Stimulated activated CD8-positive, alpha-beta memory T cell treated with anti-CD3 and anti-CD28 coated beads, Interleukin-7, amount 100 ng/mL, for 4 hours (primary cell): Measurements from ENCODE around the gene GAGE1.
"Not testable (repeated sequence)": the region's sequence is repeated elsewhere in the genome, so short reads cannot be mapped to it uniquely, and the experiment has no call there.

Experiments
- DNase-seq, 2 donors: peaks; one replicate each; pipeline ENCODE4 v3.0.0-alpha.2; 2020; ENCODE audit warnings: low read depth in 2 of 2

Gene GAGE1, protein sequence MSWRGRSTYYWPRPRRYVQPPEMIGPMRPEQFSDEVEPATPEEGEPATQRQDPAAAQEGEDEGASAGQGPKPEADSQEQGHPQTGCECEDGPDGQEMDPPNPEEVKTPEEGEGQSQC

DNA sequence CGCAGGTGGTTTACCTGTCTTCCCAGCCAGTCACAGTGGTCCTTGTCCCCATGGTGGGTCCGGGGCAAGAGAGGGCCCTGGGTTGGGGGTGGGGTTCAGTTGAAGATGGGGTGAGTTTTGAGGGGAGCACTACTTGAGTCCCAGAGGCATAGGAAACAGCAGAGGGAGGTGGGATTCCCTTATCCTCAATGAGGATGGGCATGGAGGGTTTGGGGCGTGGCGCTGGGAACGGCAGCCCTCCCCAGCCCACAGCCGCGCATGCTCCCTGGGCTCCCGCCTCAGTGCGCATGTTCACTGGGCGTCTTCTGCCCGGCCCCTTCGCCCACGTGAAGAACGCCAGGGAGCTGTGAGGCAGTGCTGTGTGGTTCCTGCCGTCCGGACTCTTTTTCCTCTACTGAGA, at the start of gene GAGE1:
GAGE1 (plus strand) TSS at position 301 of the 400 bp plus-strand sequence. CDS start 1,155 bp downstream, outside the sequence.
- DNase-seq, result not testable (repeated sequence)

DNA sequence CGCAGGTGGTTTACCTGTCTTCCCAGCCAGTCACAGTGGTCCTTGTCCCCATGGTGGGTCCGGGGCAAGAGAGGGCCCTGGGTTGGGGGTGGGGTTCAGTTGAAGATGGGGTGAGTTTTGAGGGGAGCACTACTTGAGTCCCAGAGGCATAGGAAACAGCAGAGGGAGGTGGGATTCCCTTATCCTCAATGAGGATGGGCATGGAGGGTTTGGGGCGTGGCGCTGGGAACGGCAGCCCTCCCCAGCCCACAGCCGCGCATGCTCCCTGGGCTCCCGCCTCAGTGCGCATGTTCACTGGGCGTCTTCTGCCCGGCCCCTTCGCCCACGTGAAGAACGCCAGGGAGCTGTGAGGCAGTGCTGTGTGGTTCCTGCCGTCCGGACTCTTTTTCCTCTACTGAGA, 47.8 kb upstream of the GAGE1 start, which contains the start of gene GAGE12E:
GAGE12E (plus strand) TSS at position 301 of the 400 bp plus-strand sequence. CDS start 1,155 bp downstream, outside the sequence.
- DNase-seq, result not testable (repeated sequence)

DNA sequence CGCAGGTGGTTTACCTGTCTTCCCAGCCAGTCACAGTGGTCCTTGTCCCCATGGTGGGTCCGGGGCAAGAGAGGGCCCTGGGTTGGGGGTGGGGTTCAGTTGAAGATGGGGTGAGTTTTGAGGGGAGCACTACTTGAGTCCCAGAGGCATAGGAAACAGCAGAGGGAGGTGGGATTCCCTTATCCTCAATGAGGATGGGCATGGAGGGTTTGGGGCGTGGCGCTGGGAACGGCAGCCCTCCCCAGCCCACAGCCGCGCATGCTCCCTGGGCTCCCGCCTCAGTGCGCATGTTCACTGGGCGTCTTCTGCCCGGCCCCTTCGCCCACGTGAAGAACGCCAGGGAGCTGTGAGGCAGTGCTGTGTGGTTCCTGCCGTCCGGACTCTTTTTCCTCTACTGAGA, 38.3 kb upstream of the GAGE1 start, which contains the start of gene GAGE12F:
GAGE12F (plus strand) TSS at position 301 of the 400 bp plus-strand sequence. CDS start 1,155 bp downstream, outside the sequence.
- DNase-seq, result not testable (repeated sequence)

DNA sequence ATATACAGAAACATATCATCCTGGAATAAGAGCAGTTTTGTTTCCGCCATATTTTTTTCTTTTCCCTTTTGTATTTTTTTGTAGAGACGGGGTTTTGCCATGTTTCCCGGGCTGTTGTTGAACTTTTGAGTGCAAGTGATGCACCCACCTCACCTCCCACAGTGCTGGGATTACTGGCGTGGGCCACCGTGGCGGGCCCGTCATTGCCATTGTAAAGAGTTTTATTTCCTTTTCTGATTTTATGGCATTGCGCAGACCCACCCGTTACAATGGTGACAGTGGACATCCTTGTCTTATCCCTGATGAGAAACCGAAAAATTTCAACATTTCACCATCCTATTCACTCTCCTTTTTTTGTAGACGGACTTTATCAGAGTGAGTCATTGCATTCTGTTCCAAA, 30.1 kb upstream of the GAGE1 start:
- not testable (repeated sequence) for DNase-seq

DNA sequence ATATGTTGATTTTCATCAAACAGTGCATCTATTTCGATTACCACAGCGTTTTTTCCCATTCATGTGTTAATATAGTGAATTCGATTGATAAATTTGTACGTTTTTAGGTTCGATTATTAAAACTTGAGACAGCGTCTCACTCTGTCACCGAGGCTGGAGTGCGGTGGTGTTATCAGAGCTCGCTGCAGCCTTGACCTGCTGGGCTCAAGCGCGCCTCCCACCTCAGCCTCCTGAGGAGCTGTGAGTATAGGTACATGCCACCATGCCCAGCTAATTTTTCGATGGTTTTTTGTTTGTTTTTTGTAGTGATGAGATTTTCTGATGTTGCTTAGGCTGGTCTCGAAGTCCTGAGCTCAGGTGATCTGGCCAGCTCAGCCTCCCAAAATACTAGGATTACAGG, 29.7 kb upstream of the GAGE1 start:
- not testable (repeated sequence) for DNase-seq

DNA sequence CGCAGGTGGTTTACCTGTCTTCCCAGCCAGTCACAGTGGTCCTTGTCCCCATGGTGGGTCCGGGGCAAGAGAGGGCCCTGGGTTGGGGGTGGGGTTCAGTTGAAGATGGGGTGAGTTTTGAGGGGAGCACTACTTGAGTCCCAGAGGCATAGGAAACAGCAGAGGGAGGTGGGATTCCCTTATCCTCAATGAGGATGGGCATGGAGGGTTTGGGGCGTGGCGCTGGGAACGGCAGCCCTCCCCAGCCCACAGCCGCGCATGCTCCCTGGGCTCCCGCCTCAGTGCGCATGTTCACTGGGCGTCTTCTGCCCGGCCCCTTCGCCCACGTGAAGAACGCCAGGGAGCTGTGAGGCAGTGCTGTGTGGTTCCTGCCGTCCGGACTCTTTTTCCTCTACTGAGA, 28.7 kb upstream of the GAGE1 start, which contains the start of gene GAGE12G:
GAGE12G (plus strand) TSS at position 301 of the 400 bp plus-strand sequence. CDS start 1,155 bp downstream, outside the sequence.
- DNase-seq, result not testable (repeated sequence)

DNA sequence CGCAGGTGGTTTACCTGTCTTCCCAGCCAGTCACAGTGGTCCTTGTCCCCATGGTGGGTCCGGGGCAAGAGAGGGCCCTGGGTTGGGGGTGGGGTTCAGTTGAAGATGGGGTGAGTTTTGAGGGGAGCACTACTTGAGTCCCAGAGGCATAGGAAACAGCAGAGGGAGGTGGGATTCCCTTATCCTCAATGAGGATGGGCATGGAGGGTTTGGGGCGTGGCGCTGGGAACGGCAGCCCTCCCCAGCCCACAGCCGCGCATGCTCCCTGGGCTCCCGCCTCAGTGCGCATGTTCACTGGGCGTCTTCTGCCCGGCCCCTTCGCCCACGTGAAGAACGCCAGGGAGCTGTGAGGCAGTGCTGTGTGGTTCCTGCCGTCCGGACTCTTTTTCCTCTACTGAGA, 19.2 kb upstream of the GAGE1 start, which contains the start of gene GAGE12H:
GAGE12H (plus strand) TSS at position 301 of the 400 bp plus-strand sequence. CDS start 1,155 bp downstream, outside the sequence.
- not testable (repeated sequence) for DNase-seq

DNA sequence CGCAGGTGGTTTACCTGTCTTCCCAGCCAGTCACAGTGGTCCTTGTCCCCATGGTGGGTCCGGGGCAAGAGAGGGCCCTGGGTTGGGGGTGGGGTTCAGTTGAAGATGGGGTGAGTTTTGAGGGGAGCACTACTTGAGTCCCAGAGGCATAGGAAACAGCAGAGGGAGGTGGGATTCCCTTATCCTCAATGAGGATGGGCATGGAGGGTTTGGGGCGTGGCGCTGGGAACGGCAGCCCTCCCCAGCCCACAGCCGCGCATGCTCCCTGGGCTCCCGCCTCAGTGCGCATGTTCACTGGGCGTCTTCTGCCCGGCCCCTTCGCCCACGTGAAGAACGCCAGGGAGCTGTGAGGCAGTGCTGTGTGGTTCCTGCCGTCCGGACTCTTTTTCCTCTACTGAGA, 9.6 kb upstream of the GAGE1 start, which contains the start of gene GAGE2A:
GAGE2A (plus strand) TSS at position 301 of the 400 bp plus-strand sequence. CDS start 1,155 bp downstream, outside the sequence.
- not testable (repeated sequence) for DNase-seq

DNA sequence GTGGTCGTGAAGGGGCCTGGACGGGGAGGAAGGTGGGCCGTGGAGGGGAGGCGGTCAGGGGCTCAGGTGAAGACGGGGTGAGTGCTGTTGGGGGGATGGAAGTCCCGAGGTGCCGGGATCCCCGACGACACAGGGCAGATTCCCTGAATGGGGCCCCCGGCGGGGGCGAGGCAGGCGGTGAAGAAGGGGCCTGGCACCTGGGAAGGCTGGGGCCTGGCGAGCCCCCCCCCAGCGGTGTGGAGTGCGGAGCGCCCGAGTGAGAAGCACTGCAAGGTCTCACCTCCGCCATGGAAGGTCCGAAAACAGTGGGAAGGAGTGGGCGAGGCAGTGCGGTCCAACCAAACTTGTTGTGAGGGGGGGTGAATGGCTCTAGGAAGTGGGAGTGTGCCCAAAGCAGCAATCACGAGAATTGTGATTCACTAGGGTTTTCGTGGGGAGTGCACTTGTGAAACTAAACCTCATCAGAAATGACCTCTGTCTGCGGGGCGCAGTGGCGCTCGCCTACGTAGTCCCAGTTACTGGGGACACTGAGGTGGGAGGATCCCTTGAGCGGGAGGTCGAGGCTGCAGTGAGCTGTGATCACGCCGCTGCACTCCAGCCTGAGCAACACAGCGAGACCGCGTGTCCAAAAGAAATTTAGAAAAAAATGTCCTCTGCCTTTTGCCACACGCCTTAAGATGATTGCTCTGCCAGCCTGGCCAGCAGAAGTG, 8.9 kb upstream of the GAGE1 start:
- DNase-seq, result not testable (repeated sequence)

DNA sequence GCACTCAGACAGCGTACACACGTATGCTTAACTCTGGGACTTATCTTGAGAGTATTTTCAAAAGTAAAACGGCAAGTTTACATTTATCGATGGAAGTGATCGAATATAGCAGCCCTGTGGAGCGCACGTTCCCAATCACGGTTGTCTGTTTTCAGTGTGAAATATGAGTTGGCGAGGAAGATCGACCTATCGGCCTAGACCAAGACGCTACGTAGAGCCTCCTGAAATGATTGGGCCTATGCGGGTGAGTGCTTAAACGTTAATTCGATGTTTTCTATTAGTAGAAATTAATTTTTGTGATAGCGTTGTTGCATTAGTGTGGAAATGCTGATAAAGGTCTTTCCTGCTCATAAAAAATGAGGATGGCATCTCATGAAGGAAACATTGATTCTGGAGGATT, 8.3 kb upstream of the GAGE1 start:
- peak in 1 of 2 donors; percentile 0 for DNase-seq

DNA sequence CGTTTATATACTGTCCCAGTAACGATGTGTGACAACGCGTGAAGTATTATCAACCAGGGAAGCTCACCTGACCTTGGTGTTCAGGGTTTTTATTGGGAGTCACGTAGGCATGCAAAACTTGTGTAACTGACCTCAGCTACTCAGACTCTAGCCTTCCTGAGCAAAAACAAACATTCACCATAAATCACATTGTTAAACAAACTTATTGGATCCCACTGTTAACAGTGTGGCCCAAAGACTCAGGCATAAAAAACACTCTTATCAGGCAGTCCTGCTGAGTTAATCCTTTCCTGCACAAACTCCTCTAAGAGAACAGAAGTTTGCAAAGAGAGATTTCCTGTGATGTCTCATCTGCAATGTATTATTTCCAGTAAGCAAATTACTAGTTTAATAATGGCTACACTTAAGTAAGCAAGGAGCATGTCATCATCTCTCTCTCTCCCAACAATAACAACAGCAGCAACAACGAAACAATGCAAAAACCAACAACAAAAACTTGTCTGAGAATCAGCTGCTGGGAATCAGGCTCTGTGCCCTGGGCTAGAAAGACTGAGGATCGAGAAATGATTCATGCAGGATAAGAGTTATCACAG, 12.0 kb downstream of the GAGE1 start:
- DNase-seq, result no peak

DNA sequence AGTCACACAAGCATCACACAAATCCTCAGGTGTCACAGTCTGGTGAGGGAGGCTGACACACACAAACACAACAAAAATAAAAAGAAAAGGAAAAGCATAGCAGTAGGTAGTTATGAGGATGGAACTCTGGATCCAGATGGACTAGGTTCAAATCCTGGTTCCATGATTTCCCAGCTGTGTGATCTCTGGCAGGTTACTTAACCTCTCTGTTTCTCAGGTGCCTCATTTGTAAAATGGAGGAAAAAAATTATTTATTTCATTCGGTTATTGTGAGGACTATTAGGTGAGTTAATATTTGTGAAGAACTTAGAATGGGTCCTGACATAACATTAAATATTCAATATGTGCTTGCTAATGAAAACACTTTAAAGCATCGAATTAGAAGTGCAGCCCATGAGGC, 19.8 kb downstream of the GAGE1 start:
- no peak for DNase-seq

DNA sequence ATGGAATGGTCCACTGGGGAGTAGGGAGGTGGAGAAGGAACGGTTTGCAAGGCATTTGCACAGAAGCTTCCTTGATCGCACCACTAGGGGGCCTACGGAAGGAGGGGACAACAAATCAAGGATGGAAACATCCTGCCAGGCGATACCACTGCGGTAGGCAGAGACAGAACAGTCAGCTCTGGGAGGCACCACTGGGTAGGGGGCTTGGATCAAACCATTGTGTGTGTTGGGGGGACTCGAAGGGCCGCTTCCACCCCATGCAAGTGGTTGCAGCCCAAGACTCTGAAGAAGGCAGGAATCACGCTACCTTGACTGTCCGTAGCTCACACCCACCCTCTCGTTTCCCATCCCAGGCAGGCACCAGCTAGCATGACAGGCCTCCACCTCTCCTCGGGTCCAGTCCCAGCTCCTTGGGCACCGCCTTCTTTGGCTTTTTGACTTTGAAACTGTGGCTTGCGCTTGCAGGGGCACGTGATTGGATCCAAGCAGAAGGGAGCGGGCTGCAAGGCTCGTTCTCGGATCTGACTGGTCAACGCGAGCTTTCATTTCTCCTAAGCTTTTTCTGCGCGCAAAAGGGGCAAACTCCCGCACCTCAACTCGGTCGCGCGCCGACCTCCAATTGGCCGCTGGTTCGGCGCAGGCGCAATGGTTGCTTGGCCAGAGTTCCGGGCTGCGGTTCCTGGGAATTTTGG, 28.4 kb downstream of the GAGE1 start:
- peak in 1 of 2 donors; percentile 3 for DNase-seq

DNA sequence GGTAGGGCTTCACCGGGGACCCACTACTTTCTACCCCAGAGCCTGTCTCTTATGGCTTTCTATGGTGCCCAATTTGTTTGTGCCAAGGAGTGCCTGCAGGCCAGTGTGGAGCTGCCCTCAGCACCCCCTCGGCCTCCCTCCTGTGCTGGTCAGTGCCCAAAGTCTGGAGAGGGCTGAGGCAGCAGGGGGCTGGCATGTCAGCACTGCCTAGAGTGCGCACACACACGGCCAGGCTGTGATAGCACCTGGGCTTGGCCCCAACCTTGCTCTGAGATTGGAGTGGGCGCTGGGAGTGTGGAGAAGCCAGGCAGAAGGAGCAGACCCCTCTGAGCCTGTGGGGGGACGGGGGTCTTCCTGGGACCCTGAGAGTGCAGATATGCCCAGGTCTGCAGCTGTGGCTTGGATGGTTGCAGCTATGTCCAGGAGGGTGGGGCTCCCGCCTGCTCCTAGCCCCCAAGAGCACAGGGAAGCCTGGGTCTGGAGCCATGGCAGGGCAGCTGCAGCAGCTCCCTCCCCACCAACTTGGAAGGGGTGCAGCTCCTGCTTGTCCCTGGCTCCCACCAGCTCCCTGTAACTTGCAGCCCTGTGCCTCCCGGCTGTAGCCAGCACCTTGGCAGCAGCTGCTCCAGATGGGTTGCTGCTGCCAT, 46.3 kb downstream of the GAGE1 start:
- DNase-seq, result no peak

DNA sequence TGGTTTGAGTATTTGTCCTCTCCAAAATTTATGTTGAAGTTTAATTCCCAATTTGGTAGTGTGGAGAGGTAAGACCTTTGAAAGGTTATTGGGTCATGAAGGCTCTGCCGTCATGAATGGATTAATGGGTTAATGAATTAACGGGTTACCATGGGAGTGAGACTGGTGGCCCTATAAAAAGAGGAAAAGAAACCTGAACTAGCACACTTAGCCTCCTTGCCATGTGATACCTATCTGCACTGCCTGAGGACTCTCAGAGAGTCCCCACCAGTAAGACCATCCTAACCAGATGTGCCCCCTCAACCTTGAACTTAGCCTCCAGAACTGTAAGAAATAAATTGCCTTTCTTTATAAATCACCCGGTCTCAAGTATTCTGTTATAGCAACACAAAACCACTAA, 57.7 kb downstream of the GAGE1 start:
- no peak for DNase-seq
